HAP-1 (cell line): ENCODE measurements around the gene COL8A1.
A peak's percentile ranks its signal among the peaks of the same experiment; 100 is the strongest.

Experiments used
- DNase-seq, 2 experiments: peaks; one replicate each; pipeline ENCODE4 v3.0.0-alpha.2; 2016 to 2020; ENCODE audit warnings: low spot score in 2 of 2
- H3K27me3 ChIP-seq: fragments of 250-450 bp; sonication (Bioruptor Pico); 2 replicates; pipeline ENCODE4 v1.5.1; 2020; ENCODE audit warnings: low read depth, mild to moderate bottlenecking, moderate library complexity
- H3K36me3 ChIP-seq: fragments of 250-450 bp; sonication (Bioruptor Pico); replicated peaks from 2 replicates; pipeline ENCODE4 v1.5.1; 2020; ENCODE audit warnings: mild to moderate bottlenecking
- H3K4me1 ChIP-seq: fragments of 250-450 bp; sonication (Bioruptor Pico); 2 replicates; pipeline ENCODE4 v1.5.1; 2020; ENCODE audit warnings: mild to moderate bottlenecking
- H3K4me3 ChIP-seq: fragments of 250-450 bp; sonication (Bioruptor Pico); 2 replicates; pipeline ENCODE4 v1.5.1; 2020; ENCODE audit warnings: mild to moderate bottlenecking, moderate library complexity
- H3K9me3 ChIP-seq: fragments of 250-450 bp; sonication (Bioruptor Pico); 2 replicates; pipeline ENCODE4 v1.5.1; 2020; ENCODE audit warnings: mild to moderate bottlenecking, moderate library complexity
- in situ Hi-C: fragments of 300-500 bp; cut with MboI; formaldehyde crosslinking; loops from 3 replicates; pipeline ENCODE4 v1.14.3; 2020; ENCODE audit warnings: low sequenced_read_pairs, inconsistent platforms, mixed read lengths

COL8A1 gene

GRCh38 chr3:99668044-99668443 lies 29.6 kb downstream of the COL8A1 start:
- no peaks in the 10 kb centered on the region for H3K4me1 ChIP-seq
- H3K27me3 ChIP-seq, result peaks cover 9% of the 10 kb centered on the region
- in situ Hi-C loops, result no loop called here
- no peaks in the 10 kb centered on the region for H3K9me3 ChIP-seq
- no peak overlapping the region for H3K4me3 ChIP-seq
- no peaks in the 10 kb centered on the region for H3K36me3 ChIP-seq
- DNase-seq, result no peak

GRCh38 chr3:99669879-99670555 lies 31.6 kb downstream of the COL8A1 start:
- no peak for DNase-seq
- Histone ChIP-seq H3K36me3 (no peaks in the 10 kb centered on the region), H3K4me3 (no peak overlapping the region), H3K4me1 (no peaks in the 10 kb centered on the region), H3K27me3 (peaks cover 11% of the 10 kb centered on the region), H3K9me3 (no peaks in the 10 kb centered on the region)
- in situ Hi-C loops, result no loop called here

DNA sequence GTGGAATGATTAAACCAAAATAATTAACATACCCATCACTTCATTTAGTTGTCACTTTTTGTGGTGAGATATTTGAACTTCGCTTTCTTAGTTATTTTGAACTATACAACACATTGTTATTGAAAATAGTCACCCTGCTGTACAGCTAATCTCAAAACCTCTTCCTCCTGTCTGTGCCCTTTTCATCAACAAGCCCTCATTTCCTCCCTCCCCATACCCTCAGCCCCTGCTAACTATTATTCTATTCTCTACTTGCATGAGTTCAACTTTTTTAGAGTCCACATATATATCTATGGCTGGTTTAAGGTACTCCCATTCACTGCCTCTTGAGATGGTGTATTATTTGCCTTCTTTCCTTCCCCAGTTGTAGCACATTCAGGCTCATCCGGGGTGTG lies 32.2 kb downstream of the COL8A1 start:
- no peak overlapping the region for H3K4me3 ChIP-seq
- DNase-seq, result no peak
- no peaks in the 10 kb centered on the region for H3K36me3 ChIP-seq
- H3K27me3 ChIP-seq, result peaks cover 16% of the 10 kb centered on the region
- no peaks in the 10 kb centered on the region for H3K4me1 ChIP-seq
- H3K9me3 ChIP-seq, result no peaks in the 10 kb centered on the region
- in situ Hi-C loops, result no loop called here

- no peaks in the 10 kb centered on the region for H3K9me3 ChIP-seq
- no peaks in the 10 kb centered on the region for H3K36me3 ChIP-seq
- H3K4me1 ChIP-seq, result no peaks in the 10 kb centered on the region
- no peak overlapping the region for H3K4me3 ChIP-seq
- no peak for DNase-seq
- H3K27me3 ChIP-seq, result peaks cover 7% of the 10 kb centered on the region
- in situ Hi-C loops, result no loop called here
Measured at GRCh38 chr3:99674086-99674789, 35.8 kb downstream of the COL8A1 start.

DNA sequence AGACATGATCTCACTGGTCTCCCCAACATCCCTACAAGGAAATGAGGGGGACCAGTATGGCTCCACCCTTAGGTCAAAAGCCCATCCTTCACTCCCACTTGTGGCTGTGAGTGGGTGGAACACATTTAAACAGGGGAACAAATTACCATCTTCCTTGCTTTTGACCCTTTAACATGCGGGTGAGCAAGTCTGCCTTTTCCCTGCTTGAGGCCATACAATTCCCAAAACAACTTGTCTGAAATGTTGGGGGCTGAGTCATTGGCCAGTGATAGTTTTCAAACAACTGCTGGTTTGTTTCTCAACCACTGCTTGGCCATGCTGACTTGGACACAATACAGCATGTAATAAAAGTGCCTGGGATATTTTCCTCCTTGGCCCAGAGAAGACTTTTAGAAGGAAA lies 39.6 kb downstream of the COL8A1 start:
- Histone ChIP-seq H3K4me1 (no peaks in the 10 kb centered on the region), H3K9me3 (no peaks in the 10 kb centered on the region), H3K4me3 (no peak overlapping the region), H3K36me3 (no peaks in the 10 kb centered on the region), H3K27me3 (peaks cover 7% of the 10 kb centered on the region)
- in situ Hi-C loops, result no loop called here
- DNase-seq, result no peak

- in situ Hi-C loops, result no loop called here
- Histone ChIP-seq H3K4me3 (no peak overlapping the region), H3K27me3 (peaks cover 7% of the 10 kb centered on the region), H3K36me3 (no peaks in the 10 kb centered on the region), H3K9me3 (no peaks in the 10 kb centered on the region), H3K4me1 (no peaks in the 10 kb centered on the region)
- DNase-seq, result no peak
Measured at GRCh38 chr3:99678896-99679295, 40.5 kb downstream of the COL8A1 start.

DNA sequence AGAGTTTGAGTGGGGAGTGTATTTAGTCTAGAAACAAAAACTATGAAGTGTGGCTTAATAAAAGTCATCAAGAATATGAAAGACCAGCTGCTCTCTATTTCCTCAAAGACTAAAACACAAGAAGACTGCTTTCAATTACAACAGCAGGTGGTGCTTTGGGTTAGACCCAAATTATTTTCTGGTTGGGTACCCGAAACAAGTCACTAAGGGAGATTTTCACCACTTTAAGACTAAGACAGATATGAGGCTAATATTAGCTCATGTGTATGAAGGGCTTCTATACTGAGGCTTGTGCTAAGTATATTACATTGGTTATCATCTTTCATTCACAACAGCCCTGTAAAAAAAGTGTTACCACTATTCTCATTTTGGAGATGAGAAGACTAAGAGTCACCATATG lies 43.1 kb downstream of the COL8A1 start:
- Histone ChIP-seq H3K36me3 (no peaks in the 10 kb centered on the region), H3K4me3 (no peak overlapping the region), H3K9me3 (no peaks in the 10 kb centered on the region), H3K4me1 (no peaks in the 10 kb centered on the region), H3K27me3 (peaks cover 11% of the 10 kb centered on the region; the same call in 1 of the 2 replicates)
- in situ Hi-C loops, result no loop called here
- no peak for DNase-seq

DNA sequence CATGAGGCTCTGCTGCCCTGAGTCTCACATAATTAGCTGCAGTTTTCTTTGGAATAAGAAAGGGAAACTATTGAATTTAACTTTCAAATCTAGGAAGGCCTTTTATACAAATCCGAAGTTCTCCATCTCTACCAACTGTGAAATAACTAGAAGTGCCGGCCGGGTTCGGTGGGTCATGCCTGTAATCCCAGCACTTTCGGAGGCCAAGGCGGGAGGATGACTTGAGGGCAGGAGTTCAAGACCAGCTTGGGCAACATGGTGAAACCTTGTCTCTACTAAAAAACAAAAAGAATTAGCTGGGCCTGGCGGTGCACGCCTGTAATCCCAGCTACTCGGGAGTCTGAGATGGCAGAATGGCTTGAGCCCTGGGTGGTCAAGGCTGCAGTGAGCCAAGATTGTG lies 43.6 kb downstream of the COL8A1 start:
- Histone ChIP-seq H3K36me3 (no peaks in the 10 kb centered on the region), H3K4me1 (no peaks in the 10 kb centered on the region), H3K27me3 (peaks cover 11% of the 10 kb centered on the region; the same call in 1 of the 2 replicates), H3K9me3 (no peaks in the 10 kb centered on the region), H3K4me3 (no peak overlapping the region)
- in situ Hi-C loops, result no loop called here
- DNase-seq, result no peak

GRCh38 chr3:99683465-99683864 lies 45.1 kb downstream of the COL8A1 start:
- in situ Hi-C loops, result no loop called here
- no peak for DNase-seq
- H3K4me3 ChIP-seq, result no peak overlapping the region
- no peaks in the 10 kb centered on the region for H3K36me3 ChIP-seq
- H3K4me1 ChIP-seq, result no peaks in the 10 kb centered on the region
- H3K27me3 ChIP-seq, result peaks cover 11% of the 10 kb centered on the region; the same call in 1 of the 2 replicates
- H3K9me3 ChIP-seq, result no peaks in the 10 kb centered on the region

DNA sequence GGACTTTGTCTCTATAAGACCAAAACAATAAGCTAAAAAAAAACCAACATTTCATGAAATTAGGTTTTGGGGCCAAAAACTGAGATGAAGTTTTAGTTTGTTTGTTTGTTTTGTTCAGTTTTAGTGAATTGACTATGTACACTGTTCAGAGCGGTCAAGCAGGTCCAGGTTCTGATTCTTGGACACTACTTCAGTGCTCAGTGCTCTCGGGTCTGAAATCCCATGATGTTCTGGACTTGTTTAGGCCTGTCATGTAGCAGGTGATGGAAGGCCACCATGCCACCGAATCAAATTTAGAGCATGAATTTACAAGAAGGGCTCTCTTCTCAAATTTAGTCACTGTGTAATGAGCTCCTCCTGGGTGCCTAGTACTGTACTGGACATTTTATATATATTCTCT lies 45.5 kb downstream of the COL8A1 start:
- H3K9me3 ChIP-seq, result no peaks in the 10 kb centered on the region
- peaks cover 11% of the 10 kb centered on the region; the same call in 1 of the 2 replicates for H3K27me3 ChIP-seq
- in situ Hi-C loops, result no loop called here
- H3K4me1 ChIP-seq, result no peaks in the 10 kb centered on the region
- H3K36me3 ChIP-seq, result no peaks in the 10 kb centered on the region
- DNase-seq, result no peak
- H3K4me3 ChIP-seq, result no peak overlapping the region

DNA sequence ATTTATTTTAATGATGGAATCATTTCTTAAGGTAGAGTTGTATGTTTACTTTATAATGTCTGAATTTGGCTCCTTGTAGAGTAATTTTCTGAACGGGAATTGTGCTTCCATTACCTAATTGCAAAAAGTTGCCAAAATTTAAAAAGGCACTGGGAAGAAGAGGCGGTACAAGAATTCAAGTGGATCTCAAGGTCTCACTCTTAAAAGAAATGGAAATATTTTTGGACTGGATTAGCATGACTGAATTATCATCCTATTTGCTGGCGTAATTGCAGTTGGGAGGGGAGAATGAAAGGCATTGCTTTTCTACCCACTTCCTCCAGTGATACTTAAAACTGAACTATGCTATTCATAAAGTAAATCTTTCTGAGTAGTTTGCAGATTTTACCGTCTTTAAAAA lies 46.2 kb downstream of the COL8A1 start:
- no peaks in the 10 kb centered on the region for H3K4me1 ChIP-seq
- H3K9me3 ChIP-seq, result no peaks in the 10 kb centered on the region
- in situ Hi-C loops, result no loop called here
- H3K4me3 ChIP-seq, result no peak overlapping the region
- DNase-seq, result no peak
- no peaks in the 10 kb centered on the region for H3K36me3 ChIP-seq
- H3K27me3 ChIP-seq, result peaks cover 11% of the 10 kb centered on the region; the same call in 1 of the 2 replicates

DNA sequence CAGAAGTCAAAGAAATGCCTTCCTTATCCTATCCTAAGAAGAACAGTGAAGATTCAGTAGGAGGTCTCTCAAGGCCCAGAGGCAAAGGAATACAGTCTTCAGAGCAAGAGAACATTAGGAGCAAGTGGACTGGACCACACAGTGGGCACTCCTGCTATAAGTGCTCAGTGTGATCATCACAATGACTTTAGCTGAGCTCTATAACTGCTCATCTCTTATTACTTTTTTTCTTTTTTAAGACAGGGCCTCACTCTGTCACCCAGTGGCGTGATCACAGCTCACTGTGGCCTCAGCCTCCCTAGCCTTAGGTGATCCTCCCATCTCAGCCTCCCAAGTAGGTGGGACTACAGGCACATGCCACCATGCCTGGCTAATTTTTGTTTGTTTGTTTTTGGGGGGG lies 48.1 kb downstream of the COL8A1 start:
- in situ Hi-C loops, result no loop called here
- peaks cover 16% of the 10 kb centered on the region for H3K27me3 ChIP-seq
- no peak overlapping the region for H3K4me3 ChIP-seq
- no peak for DNase-seq
- no peaks in the 10 kb centered on the region for H3K4me1 ChIP-seq
- H3K36me3 ChIP-seq, result no peaks in the 10 kb centered on the region
- no peaks in the 10 kb centered on the region for H3K9me3 ChIP-seq

DNA sequence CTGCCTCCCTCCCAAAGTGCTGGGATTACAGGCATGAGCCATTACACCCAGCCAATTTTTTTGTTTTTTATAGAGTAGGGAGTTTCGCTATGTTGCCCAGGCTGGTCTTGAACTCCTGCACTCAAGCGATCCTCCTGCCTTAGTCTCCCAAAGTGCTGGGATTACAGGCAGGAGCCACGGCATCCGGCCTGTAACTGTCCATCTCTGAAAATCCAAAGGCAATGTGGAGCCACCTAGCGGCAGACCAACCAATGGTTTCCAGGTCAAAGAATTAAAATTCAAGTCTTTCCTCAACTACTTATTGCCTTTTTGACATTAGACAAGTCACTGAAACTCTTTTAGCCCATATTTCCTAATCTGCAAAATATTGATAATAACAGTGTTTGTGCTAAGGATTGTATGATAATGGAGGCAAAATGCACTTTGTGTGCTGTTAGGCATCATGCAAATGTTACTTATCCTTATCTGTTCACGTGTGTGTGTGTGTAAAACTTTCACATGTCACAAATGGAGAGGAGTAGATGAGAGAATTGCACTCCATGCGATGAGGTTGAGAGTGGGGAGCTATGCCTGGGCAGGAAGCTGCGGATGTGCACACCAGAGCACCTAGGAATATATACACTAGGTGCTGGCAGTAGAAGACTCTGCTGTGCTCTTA lies 48.7 kb downstream of the COL8A1 start:
- H3K36me3 ChIP-seq, result no peaks in the 10 kb centered on the region

DNA sequence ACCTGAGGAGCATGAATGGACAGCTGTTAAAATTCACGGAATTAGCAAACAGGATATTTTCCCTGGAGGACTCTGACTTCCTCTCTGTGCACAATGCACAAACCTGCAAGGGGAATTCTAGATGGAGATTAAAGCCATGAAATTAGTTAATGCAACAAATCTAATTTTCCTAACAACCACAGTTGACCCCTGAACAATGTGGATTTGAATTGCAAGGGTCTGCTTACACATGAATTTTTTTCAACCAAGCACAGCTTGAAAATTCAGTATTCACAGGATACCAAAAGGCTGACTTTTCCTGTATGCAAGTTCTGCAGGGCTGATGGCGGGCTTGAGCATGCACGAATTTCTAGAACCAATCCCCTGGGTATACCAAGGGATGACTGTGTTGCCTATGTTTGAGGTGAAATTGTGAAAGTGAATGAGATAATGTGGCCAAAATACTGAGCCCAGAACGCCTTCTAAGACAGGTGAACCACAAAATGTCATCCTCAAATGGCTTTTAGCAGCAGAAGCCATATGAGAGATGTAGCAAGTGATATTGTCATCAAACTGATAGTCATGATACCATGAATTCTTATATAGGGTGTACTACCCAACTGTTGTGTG lies 52.5 kb downstream of the COL8A1 start:
- Histone ChIP-seq H3K4me3 (no peak overlapping the region), H3K36me3 (no peaks in the 10 kb centered on the region), H3K4me1 (no peaks in the 10 kb centered on the region), H3K9me3 (no peaks in the 10 kb centered on the region), H3K27me3 (peaks cover 5% of the 10 kb centered on the region)
- DNase-seq, result no peak
- in situ Hi-C loops, result no loop called here

More for the DNA sequence above, 48.7 kb downstream of the COL8A1 start:
- DNase-seq, result peak; percentile 28 to 80
- H3K4me3 ChIP-seq, result no peak overlapping the region
- H3K9me3 ChIP-seq, result no peaks in the 10 kb centered on the region
- H3K4me1 ChIP-seq, result no peaks in the 10 kb centered on the region
- in situ Hi-C loops, result no loop called here
- H3K27me3 ChIP-seq, result peaks cover 16% of the 10 kb centered on the region
